Gastroesophageal sphincter (tissue), 4 donors: ENCODE measurements around the gene HSPA12B. TPM values are rescaled to one million over a fixed set of nuclear protein-coding genes. Genes with fewer than 3 reads are reported as not detected.

Experiments
- ATAC-seq: fragments of 150-250 bp; one replicate; pipeline ENCODE4 v1.9.1; 2016; ENCODE audit warnings: mild to moderate bottlenecking, moderate library complexity
- H3K27ac ChIP-seq, 4 donors: fragments of 200-600 bp; sonication (generic) in 3 of 4; 1 replicate in 3 of 4; 2 replicates in 1 of 4; pipeline ENCODE4 v1.5.1; 2016 to 2019
- H3K27me3 ChIP-seq: fragments of 200-600 bp; sonication (generic); one replicate; pipeline ENCODE4 v1.5.1; 2019
- H3K36me3 ChIP-seq, 2 donors: fragments of 200-600 bp; sonication (generic); one replicate each; pipeline ENCODE4 v1.5.1; 2019; ENCODE audit warnings: control low read depth in 1 of 2
- H3K4me1 ChIP-seq, 3 donors: fragments of 200-600 bp; sonication (generic); 1 replicate in 2 of 3; 2 replicates in 1 of 3; pipeline ENCODE4 v1.5.1; 2016 to 2019; ENCODE audit warnings: control low read depth in 2 of 3
- H3K4me3 ChIP-seq, 2 donors: fragments of 200-600 bp; sonication (generic); one replicate each; pipeline ENCODE4 v1.5.1; 2019; ENCODE audit warnings: mild to moderate bottlenecking in 1 of 2, moderate library complexity in 1 of 2
- H3K9me3 ChIP-seq, 3 donors: fragments of 200-600 bp; sonication (generic); one replicate each; pipeline ENCODE4 v1.5.1; 2017 to 2019; ENCODE audit warnings: control low read depth in 2 of 3
- EP300 ChIP-seq: sonication (generic); formaldehyde crosslinking; IDR thresholded peaks from one replicate; pipeline ENCODE4 v1.6.1; 2017; ENCODE audit warnings: antibody characterized with exemption, mild to moderate bottlenecking
- POLR2A ChIP-seq, 2 donors: fragments of 450-650 bp; IDR thresholded peaks; one replicate each; pipeline ENCODE4 v1.6.1; 2017; ENCODE audit warnings: antibody characterized with exemption in 2 of 2, mild to moderate bottlenecking in 2 of 2, moderate library complexity in 1 of 2
- POLR2AphosphoS5 ChIP-seq: sonication (generic); formaldehyde crosslinking; IDR thresholded peaks from one replicate; pipeline ENCODE4 v1.6.1; 2017; ENCODE audit warnings: antibody characterized with exemption
- WGBS, 2 donors: methylation state at CpG; one replicate each; pipeline ENCODE4 v1.1.5; 2018; ENCODE audit warnings: low coverage in 1 of 2; 5-methylcytosine and 5-hydroxymethylcytosine counted together
- total RNA-seq, 4 donors: library from RNA; depleted of rRNA; stranded (reverse); fragments of >200 nt; gene quantifications; one replicate each; pipeline ENCODE4 v1.1.0, GENCODE V29; 2016
- TF ChIP-seq, protein P1 (sequence below), 4 experiments: fragments of 200-600 bp in 2 of 4; fragments of 450-650 bp in 2 of 4; sonication (generic) in 1 of 4; IDR thresholded peaks; one replicate each; pipeline ENCODE4 v1.5.1; 2017 to 2019; ENCODE audit warnings: antibody characterized with exemption in 4 of 4, mild to moderate bottlenecking in 2 of 4, moderate library complexity in 2 of 4

Gene HSPA12B
- total RNA-seq, 4 donors from 2014 or later: 9.6 to 19.3 (median 14.4) TPM

DNA sequence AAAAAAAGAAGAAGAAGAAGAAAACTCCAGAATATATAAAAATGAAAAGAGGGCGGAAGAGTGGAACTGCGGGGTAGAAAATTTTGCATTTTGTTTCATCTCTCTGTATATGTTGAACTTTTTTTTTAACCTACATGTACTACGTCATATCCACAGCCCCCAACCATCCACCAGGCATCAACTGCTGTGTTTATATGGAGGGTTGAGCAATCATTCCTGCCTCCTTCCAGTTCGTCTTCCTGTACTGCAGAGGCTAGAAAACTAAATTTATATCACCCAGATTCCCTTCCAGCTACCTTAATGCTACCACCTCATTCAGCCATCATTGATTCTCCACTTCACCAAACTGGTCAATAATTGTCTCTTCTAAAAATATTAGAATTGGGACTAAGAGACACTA is 10.6 kb upstream of the HSPA12B start:
- Histone ChIP-seq H3K4me1 (no peaks in the 10 kb centered on the region), H3K27ac (no peak overlapping the region), H3K9me3 (no peaks in the 10 kb centered on the region), H3K36me3 (no peaks in the 10 kb centered on the region), H3K27me3 (peaks cover 29% of the 10 kb centered on the region), H3K4me3 (no peak overlapping the region)
- 83 to 89% methylated on average over 4 of the region's 4 CpGs for WGBS, 2 donors
- TF ChIP-seq POLR2AphosphoS5: no peak
- TF ChIP-seq EP300: no peak
- no peak for TF ChIP-seq POLR2A (IDR thresholded peaks at IDR 0.05)
- TF ChIP-seq, protein P1, sequence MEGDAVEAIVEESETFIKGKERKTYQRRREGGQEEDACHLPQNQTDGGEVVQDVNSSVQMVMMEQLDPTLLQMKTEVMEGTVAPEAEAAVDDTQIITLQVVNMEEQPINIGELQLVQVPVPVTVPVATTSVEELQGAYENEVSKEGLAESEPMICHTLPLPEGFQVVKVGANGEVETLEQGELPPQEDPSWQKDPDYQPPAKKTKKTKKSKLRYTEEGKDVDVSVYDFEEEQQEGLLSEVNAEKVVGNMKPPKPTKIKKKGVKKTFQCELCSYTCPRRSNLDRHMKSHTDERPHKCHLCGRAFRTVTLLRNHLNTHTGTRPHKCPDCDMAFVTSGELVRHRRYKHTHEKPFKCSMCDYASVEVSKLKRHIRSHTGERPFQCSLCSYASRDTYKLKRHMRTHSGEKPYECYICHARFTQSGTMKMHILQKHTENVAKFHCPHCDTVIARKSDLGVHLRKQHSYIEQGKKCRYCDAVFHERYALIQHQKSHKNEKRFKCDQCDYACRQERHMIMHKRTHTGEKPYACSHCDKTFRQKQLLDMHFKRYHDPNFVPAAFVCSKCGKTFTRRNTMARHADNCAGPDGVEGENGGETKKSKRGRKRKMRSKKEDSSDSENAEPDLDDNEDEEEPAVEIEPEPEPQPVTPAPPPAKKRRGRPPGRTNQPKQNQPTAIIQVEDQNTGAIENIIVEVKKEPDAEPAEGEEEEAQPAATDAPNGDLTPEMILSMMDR (IDR thresholded peaks at IDR 0.05): no peak
- no peak for ATAC-seq

DNA sequence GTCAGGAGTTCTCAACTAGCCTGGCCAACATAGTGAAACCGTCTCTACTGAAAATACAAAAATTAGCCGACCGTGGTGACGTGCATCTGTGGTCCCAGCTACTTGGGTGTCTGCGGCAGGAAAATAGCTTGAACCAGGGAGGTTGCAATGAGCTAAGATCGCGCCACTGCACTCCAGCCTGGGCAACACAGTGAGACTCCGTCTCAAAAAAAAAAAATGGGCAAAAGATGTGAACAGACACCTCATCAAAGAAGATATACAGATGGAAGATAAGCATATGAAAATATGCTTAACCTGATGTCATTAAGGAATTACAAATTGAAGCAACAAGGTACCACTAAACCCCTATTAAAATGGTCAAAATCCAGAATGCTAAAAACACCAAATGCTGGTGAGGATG is 9.2 kb upstream of the HSPA12B start:
- 89% methylated on average over 6 of the region's 8 CpGs; no CpG with 5 or more reads in 1 of the 2 donors for WGBS, 2 donors
- no peak overlapping the region for H3K4me3 ChIP-seq
- H3K27ac ChIP-seq: no peak overlapping the region
- peaks cover 24% of the 10 kb centered on the region for H3K27me3 ChIP-seq
- H3K36me3 ChIP-seq: no peaks in the 10 kb centered on the region
- no peak for ATAC-seq
- H3K9me3 ChIP-seq: no peaks in the 10 kb centered on the region
- peaks cover 0 to 12% (median 0%) of the 10 kb centered on the region in 3 donors for H3K4me1 ChIP-seq
- TF ChIP-seq POLR2A (IDR thresholded peaks at IDR 0.05) (no peak), POLR2AphosphoS5 (no peak), EP300 (no peak)
- TF ChIP-seq, protein P1 (IDR thresholded peaks at IDR 0.05): no peak

DNA sequence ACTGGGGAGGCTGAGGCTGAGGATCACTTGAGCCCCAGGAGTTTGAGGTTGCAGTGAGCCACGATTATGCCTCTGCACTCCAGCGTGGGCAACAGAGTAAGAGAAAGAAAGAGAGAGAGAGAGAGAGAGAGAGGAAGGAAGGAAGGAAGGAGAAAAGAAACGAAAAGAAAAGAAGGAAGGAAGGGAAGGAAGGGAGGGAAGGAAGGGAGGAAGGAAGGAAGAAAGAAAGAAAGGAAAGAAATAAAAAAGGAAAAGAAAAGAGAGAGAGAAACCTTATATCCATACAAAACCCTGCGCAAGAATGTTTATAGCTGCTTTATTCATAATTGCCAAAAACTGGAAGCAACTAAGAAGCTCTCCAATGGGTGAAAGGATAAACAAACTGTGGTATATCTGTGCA is 8.1 kb upstream of the HSPA12B start:
- peaks cover 27% of the 10 kb centered on the region for H3K27me3 ChIP-seq
- H3K4me1 ChIP-seq: peaks cover 0 to 22% (median 6%) of the 10 kb centered on the region in 3 donors
- TF ChIP-seq POLR2A (IDR thresholded peaks at IDR 0.05) (no peak), POLR2AphosphoS5 (no peak), EP300 (no peak)
- TF ChIP-seq, protein P1 (IDR thresholded peaks at IDR 0.05): no peak
- 69 to 100% methylated on average over 1 to 4 of the region's 4 CpGs for WGBS, 2 donors
- ATAC-seq: no peak
- no peak overlapping the region for H3K4me3 ChIP-seq
- H3K27ac ChIP-seq: no peak overlapping the region
- no peaks in the 10 kb centered on the region for H3K9me3 ChIP-seq
- no peaks in the 10 kb centered on the region for H3K36me3 ChIP-seq

DNA sequence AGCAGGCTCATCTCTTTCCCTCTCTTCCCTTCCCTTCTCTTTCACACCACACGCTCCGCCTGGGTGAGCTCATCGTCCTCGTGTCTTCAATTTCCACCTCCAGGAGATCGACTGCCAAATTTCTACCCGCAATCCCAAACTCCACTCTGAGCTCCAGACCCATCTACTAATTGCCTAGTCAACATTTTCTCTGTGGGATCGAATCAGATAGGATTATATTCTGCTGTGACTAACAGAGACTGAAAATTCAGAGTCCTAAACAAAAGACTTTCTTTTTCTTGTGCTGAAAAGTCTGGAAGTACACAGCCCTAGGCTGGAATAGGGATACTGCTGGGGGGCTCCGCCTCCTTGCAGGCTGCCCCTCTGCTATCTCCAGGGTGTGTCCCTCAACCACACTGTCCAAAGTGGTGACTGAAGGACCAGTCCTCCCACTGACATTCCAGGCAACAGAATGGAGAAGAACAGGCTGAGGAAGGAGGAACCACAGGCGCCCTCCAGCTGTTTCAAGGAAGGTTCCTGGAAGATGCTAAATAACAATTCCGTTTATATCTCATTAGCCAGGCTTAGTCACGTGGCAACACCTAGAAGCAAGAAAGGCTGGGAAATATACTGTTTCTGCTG is 5.0 kb upstream of the HSPA12B start:
- no peaks in the 10 kb centered on the region for H3K36me3 ChIP-seq
- TF ChIP-seq POLR2A (IDR thresholded peaks at IDR 0.05): no peak
- TF ChIP-seq, protein P1 (IDR thresholded peaks at IDR 0.05): no peak
- TF ChIP-seq POLR2AphosphoS5: no peak
- no peak for TF ChIP-seq EP300
- 9 to 23% methylated on average over 7 to 11 of the region's 11 CpGs for WGBS, 2 donors
- H3K4me1 ChIP-seq: peaks cover 0 to 30% (median 11%) of the 10 kb centered on the region in 3 donors
- H3K4me3 ChIP-seq: peak overlapping the region in 1 of 2 donors; percentile 14
- H3K27ac ChIP-seq: peak overlapping the region in 3 of 4 donors; percentile 42 to 58 (median 51)
- no peaks in the 10 kb centered on the region for H3K9me3 ChIP-seq
- peaks cover 52% of the 10 kb centered on the region for H3K27me3 ChIP-seq
- peak; percentile 68 for ATAC-seq

DNA sequence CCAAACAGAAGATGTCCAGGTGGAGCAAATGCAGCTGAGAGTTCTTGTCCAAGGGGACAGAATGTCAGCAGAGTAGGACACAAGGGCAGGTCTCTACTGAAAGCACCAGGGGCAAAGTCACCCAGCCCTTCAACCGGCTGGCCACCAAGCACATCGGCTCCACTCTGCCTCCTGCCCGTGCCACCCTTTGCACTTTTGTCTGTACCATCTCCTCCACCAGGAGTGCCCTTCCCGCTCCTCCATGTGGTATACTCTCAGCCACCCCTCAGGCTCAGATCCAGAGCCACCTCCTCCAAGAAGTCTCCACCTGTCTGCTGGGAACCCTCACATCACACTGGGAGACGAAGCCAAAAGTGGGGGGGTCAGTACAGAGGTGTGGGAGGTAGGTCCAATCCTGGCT is 4.1 kb upstream of the HSPA12B start:
- Histone ChIP-seq H3K4me1 (peaks cover 0 to 33% (median 11%) of the 10 kb centered on the region in 3 donors), H3K9me3 (no peaks in the 10 kb centered on the region), H3K27ac (peak overlapping the region in 3 of 4 donors; percentile 17 to 58 (median 51)), H3K27me3 (peaks cover 61% of the 10 kb centered on the region), H3K4me3 (no peak overlapping the region), H3K36me3 (no peaks in the 10 kb centered on the region)
- TF ChIP-seq POLR2AphosphoS5 (no peak), POLR2A (IDR thresholded peaks at IDR 0.05) (no peak), EP300 (no peak)
- TF ChIP-seq, protein P1 (IDR thresholded peaks at IDR 0.05): no peak
- 95% methylated on average over 3 of the region's 5 CpGs; no CpG with 5 or more reads in 1 of the 2 donors for WGBS, 2 donors
- ATAC-seq: no peak
